T-cell (primary cell): ENCODE data around the gene EIF4E3. TPM values are rescaled to one million over a fixed set of nuclear protein-coding genes. Genes with fewer than 3 reads are reported as not detected.

Experiments used
- ATAC-seq, 4 experiments: fragments of 200-7000 bp in 3 of 4; fragments of 150-1000 bp in 1 of 4; cut with Tn5 transposase; replicated peaks in 1 of 4; 1 replicate in 3 of 4; 2 replicates in 1 of 4; pipeline ENCODE4 v1.10.0; 2021; ENCODE audit warnings: moderate library complexity in 3 of 4, mild to moderate bottlenecking in 2 of 4, moderate number of reproducible peaks in 1 of 4
- CTCF ChIA-PET, 2 donors: fragments of 300-600 bp; sonication (Branson Sonifier 250); formaldehyde crosslinking; loops; one replicate each; lab custom pipeline; 2022; ENCODE audit warnings: antibody characterized with exemption in 2 of 2; lab: Charles Lee
- POLR2A ChIA-PET, 2 donors: fragments of 300-600 bp; sonication (Branson Sonifier 250); formaldehyde crosslinking; loops; one replicate each; lab custom pipeline; 2022; ENCODE audit warnings: antibody characterized with exemption in 2 of 2; lab: Charles Lee
- DNase-seq, 35 experiments: peaks; one replicate each; pipeline versions ENCODE4 v3.0.0 to v3.0.0-alpha.2; 2013 to 2023
- H3K27ac ChIP-seq: one replicate; pipeline ENCODE4 v1.5.1; 2013; ENCODE audit warnings: low read length
- H3K27me3 ChIP-seq, 2 experiments: replicated peaks in 1 of 2; 1 replicate in 1 of 2; 2 replicates in 1 of 2; pipeline versions ENCODE4 v1.6.1 to v1.7.0; 2013; ENCODE audit warnings: low read length in 1 of 2, mixed read lengths in 1 of 2; ENCODE audit not compliant: control insufficient read depth in 2 of 2, insufficient read depth in 2 of 2; ENCODE audit errors: extremely low read depth in 1 of 2
- H3K36me3 ChIP-seq, 2 donors: 1 replicate in 1 of 2; 2 replicates in 1 of 2; pipeline versions ENCODE4 v1.6.1 to v1.7.0; 2013; ENCODE audit warnings: low read length in 1 of 2; ENCODE audit not compliant: control insufficient read depth in 2 of 2, insufficient read depth in 1 of 2; ENCODE audit errors: extremely low read depth in 1 of 2
- H3K4me1 ChIP-seq, 2 experiments: 1 replicate in 1 of 2; 2 replicates in 1 of 2; pipeline versions ENCODE4 v1.6.1 to v1.7.0; 2013; ENCODE audit warnings: low read length in 2 of 2, mixed read lengths in 1 of 2; ENCODE audit not compliant: insufficient read depth in 2 of 2, control insufficient read depth in 1 of 2; ENCODE audit errors: extremely low read depth in 1 of 2
- H3K4me3 ChIP-seq, 2 donors: 1 replicate in 1 of 2; 2 replicates in 1 of 2; pipeline versions ENCODE4 v1.5.1 to v1.7.0; 2013; ENCODE audit warnings: mild to moderate bottlenecking in 2 of 2, low read length in 1 of 2, moderate library complexity in 1 of 2; ENCODE audit not compliant: control insufficient read depth in 1 of 2; ENCODE audit errors: extremely low read depth in 1 of 2
- H3K9me3 ChIP-seq: 2 replicates; pipeline ENCODE4 v1.7.0; 2013
- H3K27ac Mint-ChIP-seq, 2 donors: one replicate each; pipeline ENCODE4 v1.8.0; 2020 to 2021; ENCODE audit warnings: mild to moderate bottlenecking in 2 of 2, mixed read lengths in 2 of 2
- H3K27me3 Mint-ChIP-seq, 2 donors: one replicate each; pipeline ENCODE4 v1.8.0; 2021 to 2022; ENCODE audit warnings: mixed read lengths in 2 of 2
- H3K36me3 Mint-ChIP-seq: one replicate; pipeline ENCODE4 v1.8.0; 2021; ENCODE audit warnings: mixed read lengths
- H3K4me1 Mint-ChIP-seq, 3 donors: one replicate each; pipeline ENCODE4 v1.8.0; 2020 to 2022; ENCODE audit warnings: mixed read lengths in 3 of 3, mild to moderate bottlenecking in 1 of 3
- H3K4me3 Mint-ChIP-seq, 3 donors: one replicate each; pipeline ENCODE4 v1.8.0; 2020 to 2022; ENCODE audit warnings: mild to moderate bottlenecking in 3 of 3, mixed read lengths in 3 of 3, moderate library complexity in 3 of 3
- H3K9me3 Mint-ChIP-seq, 3 donors: one replicate each; pipeline ENCODE4 v1.8.0; 2020 to 2022; ENCODE audit warnings: mixed read lengths in 3 of 3
- WGBS: methylation state at CpG from one replicate; pipeline ENCODE4 v1.1.5; 2013; ENCODE audit warnings: missing lambda C conversion rate; ENCODE audit not compliant: insufficient coverage; 5-methylcytosine and 5-hydroxymethylcytosine counted together
- total RNA-seq, 35 experiments: library from RNA in 6 of 35; stranded (reverse) in 6 of 35; fragments of 120-200 nt in 1 of 35; gene quantifications; one replicate each; pipeline versions ENCODE4 v1.2.1 to v1.2.4 and lab custom pipeline; 2013 to 2026

The EIF4E3 gene
- total RNA-seq, 5 donors from 2014 or later (not counting 1 experiment from before 2014, with no cell fraction given), result 32.3 to 62.5 (median 58.6) TPM

GRCh38 chr3:71684046-71684756 lies 41.0 kb downstream of the EIF4E3 start:
- H3K27ac Mint-ChIP-seq, result peak overlapping the region in 1 of 2 donors; percentile 22
- 100% methylated on average over 2 of the region's 7 CpGs for WGBS
- no peaks in the 10 kb centered on the region for H3K27me3 Mint-ChIP-seq
- ChIA-PET CTCF (interaction anchor here (0.6 to 0.7 kb wide), 4 partner anchors 8 to 926 kb away, joined by 4 to 7 read pairs (median 5); no protein-coding TSS in a partner anchor), POLR2A (interaction anchor here in 1 of 2 donors (0.6 kb wide), 1 partner anchor 55 kb away, joined by 3 read pairs; no protein-coding TSS in a partner anchor)
- Histone ChIP-seq H3K36me3 (peaks cover 0 to 57% of the 10 kb centered on the region in 2 donors), H3K27ac (no peak overlapping the region), H3K9me3 (no peaks in the 10 kb centered on the region), H3K4me3 (no peak overlapping the region), H3K4me1 (no peaks in the 10 kb centered on the region), H3K27me3 (no peaks in the 10 kb centered on the region)
- DNase-seq, result no peak
- no peak for ATAC-seq
- H3K9me3 Mint-ChIP-seq, result no peaks in the 10 kb centered on the region
- H3K4me1 Mint-ChIP-seq, result peaks cover 0 to 34% (median 25%) of the 10 kb centered on the region in 3 donors
- H3K36me3 Mint-ChIP-seq, result peaks cover 53% of the 10 kb centered on the region
- no peak overlapping the region for H3K4me3 Mint-ChIP-seq

DNA sequence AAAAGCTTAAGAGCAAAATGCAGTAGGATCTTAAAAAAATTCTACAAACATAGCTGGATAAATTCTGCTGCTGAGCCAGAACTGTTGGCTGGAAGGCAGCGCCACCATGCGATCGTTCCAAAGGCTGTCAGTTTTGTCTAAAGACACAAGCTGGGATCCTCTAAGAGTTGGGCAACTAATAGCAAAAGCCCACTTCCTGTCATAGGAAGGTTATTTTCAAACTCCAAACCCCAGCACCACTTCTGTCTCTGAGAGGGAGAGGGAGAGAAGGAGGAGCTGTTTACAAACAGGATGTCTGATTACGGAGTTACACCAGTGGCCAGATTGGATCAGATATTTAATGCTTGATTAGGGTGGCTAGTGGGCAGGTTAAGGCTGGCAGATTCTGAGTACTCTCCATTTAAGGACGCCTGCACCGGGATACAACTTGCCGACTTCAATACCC lies 44.0 kb downstream of the EIF4E3 start:
- H3K27ac Mint-ChIP-seq, result peak overlapping the region; percentile 36 to 44
- no CpG with 5 or more reads among the region's 7 CpGs for WGBS
- no peaks in the 10 kb centered on the region for H3K9me3 Mint-ChIP-seq
- Histone ChIP-seq H3K4me1 (no peaks in the 10 kb centered on the region), H3K9me3 (no peaks in the 10 kb centered on the region), H3K27ac (no peak overlapping the region), H3K36me3 (peaks cover 0 to 36% of the 10 kb centered on the region in 2 donors), H3K27me3 (no peaks in the 10 kb centered on the region), H3K4me3 (no peak overlapping the region)
- H3K4me3 Mint-ChIP-seq, result no peak overlapping the region
- CTCF ChIA-PET, result interaction anchor here (0.6 to 1.1 kb wide), 5 partner anchors 95 to 1131 kb away, joined by 3 to 11 read pairs (median 3); no protein-coding TSS in a partner anchor
- DNase-seq (peak in 29 of 35 experiments; percentile 6 to 49 (median 23)), ATAC-seq (peak; percentile 32 to 57 (median 38))
- H3K27me3 Mint-ChIP-seq, result no peaks in the 10 kb centered on the region
- POLR2A ChIA-PET, result interaction anchor here in 1 of 2 donors (0.6 kb wide), 1 partner anchor 43 kb away, joined by 5 read pairs; no protein-coding TSS in a partner anchor
- peaks cover 11 to 24% (median 13%) of the 10 kb centered on the region in 3 donors for H3K4me1 Mint-ChIP-seq
- peaks cover 46% of the 10 kb centered on the region for H3K36me3 Mint-ChIP-seq

DNA sequence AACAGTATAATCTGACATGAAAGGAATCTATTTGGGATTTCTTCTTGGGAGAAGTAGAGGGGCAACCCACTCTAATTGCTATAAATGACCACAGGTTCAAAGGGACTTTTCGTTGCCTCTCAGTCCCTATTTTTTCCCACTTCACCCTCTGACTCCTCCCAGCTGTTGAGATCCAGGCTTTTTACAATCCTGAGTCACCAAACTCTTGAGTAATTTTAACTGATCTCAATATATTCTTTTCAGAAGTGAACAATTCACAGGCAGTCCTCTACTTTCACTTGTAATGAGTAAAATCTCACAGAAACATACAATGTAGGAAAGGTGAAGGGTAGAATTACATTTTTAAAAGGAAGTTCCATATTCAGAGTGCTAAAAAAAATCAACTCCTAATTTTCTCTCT lies 44.6 kb downstream of the EIF4E3 start:
- no peak overlapping the region for H3K27ac ChIP-seq
- Mint-ChIP-seq H3K27me3 (no peaks in the 10 kb centered on the region), H3K27ac (no peak overlapping the region), H3K4me3 (no peak overlapping the region), H3K9me3 (no peaks in the 10 kb centered on the region), H3K36me3 (peaks cover 50% of the 10 kb centered on the region), H3K4me1 (peaks cover 11 to 19% (median 13%) of the 10 kb centered on the region in 3 donors)
- no peaks in the 10 kb centered on the region for H3K9me3 ChIP-seq
- DNase-seq (no peak), ATAC-seq (no peak)
- H3K4me3 ChIP-seq, result no peak overlapping the region
- H3K36me3 ChIP-seq, result peaks cover 0 to 36% of the 10 kb centered on the region in 2 donors
- CTCF ChIA-PET, result interaction anchor here in 1 of 2 donors (1.1 kb wide), 1 partner anchor 1128 kb away, joined by 3 read pairs; no protein-coding TSS in a partner anchor
- WGBS, result no CpG with 5 or more reads among the region's 1 CpG
- POLR2A ChIA-PET, result interaction anchor here in 1 of 2 donors (0.6 kb wide), 1 partner anchor 43 kb away, joined by 5 read pairs; no protein-coding TSS in a partner anchor
- H3K27me3 ChIP-seq, result no peaks in the 10 kb centered on the region
- no peaks in the 10 kb centered on the region for H3K4me1 ChIP-seq

DNA sequence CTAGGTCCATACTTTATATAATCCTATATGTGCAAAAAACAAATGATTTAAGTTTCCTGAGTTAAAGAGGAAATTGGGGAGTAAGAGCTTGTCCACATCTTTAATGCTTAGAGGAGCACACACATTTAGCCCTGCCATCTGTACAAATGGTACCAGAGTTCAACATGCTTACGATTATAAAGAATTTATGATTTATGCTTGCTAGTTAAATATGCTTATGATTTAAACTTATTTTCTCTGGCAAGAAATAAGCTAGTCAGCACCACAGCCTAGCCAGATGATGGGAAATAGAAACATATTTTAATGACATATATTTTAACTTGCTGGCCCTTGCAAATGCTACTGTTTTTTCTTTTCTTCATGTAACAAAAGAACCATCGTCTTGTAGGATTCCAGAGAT lies 48.3 kb downstream of the EIF4E3 start:
- Mint-ChIP-seq H3K4me3 (no peak overlapping the region), H3K4me1 (peaks cover 15 to 20% (median 18%) of the 10 kb centered on the region in 3 donors), H3K27ac (no peak overlapping the region), H3K27me3 (no peaks in the 10 kb centered on the region), H3K36me3 (peaks cover 43% of the 10 kb centered on the region), H3K9me3 (no peaks in the 10 kb centered on the region)
- no peak overlapping the region for H3K4me3 ChIP-seq
- ATAC-seq, result no peak
- no peak overlapping the region for H3K27ac ChIP-seq
- ChIA-PET POLR2A (interaction anchor here in 1 of 2 donors (0.6 kb wide), 1 partner anchor 570 kb away, joined by 12 read pairs; no protein-coding TSS in a partner anchor), CTCF (no interaction called here)
- 100% methylated on average over 1 of the region's 2 CpGs for WGBS
- H3K9me3 ChIP-seq, result no peaks in the 10 kb centered on the region
- no peaks in the 10 kb centered on the region for H3K4me1 ChIP-seq
- no peaks in the 10 kb centered on the region for H3K27me3 ChIP-seq
- no peak for DNase-seq
- H3K36me3 ChIP-seq, result peaks cover 0 to 14% of the 10 kb centered on the region in 2 donors

GRCh38 chr3:71673486-71673885 lies 51.7 kb downstream of the EIF4E3 start:
- Mint-ChIP-seq H3K4me1 (peaks cover 7 to 16% (median 10%) of the 10 kb centered on the region in 3 donors), H3K4me3 (no peak overlapping the region), H3K27ac (no peak overlapping the region), H3K9me3 (peaks cover 0 to 3% (median 0%) of the 10 kb centered on the region in 3 donors), H3K36me3 (peaks cover 46% of the 10 kb centered on the region), H3K27me3 (no peaks in the 10 kb centered on the region)
- no CpG with 5 or more reads among the region's 1 CpG for WGBS
- DNase-seq, result no peak
- Histone ChIP-seq H3K4me1 (no peaks in the 10 kb centered on the region), H3K4me3 (no peak overlapping the region), H3K9me3 (no peaks in the 10 kb centered on the region), H3K27me3 (no peaks in the 10 kb centered on the region), H3K36me3 (peaks cover 0 to 10% of the 10 kb centered on the region in 2 donors), H3K27ac (no peak overlapping the region)
- ChIA-PET POLR2A (no interaction called here), CTCF (interaction anchor here in 1 of 2 donors (0.9 kb wide), 1 partner anchor 16 kb away, joined by 3 read pairs; no protein-coding TSS in a partner anchor)
- ATAC-seq, result no peak

GRCh38 chr3:71672807-71673206 lies 52.4 kb downstream of the EIF4E3 start:
- ATAC-seq (no peak), DNase-seq (no peak)
- H3K4me3 ChIP-seq, result no peak overlapping the region
- Mint-ChIP-seq H3K36me3 (peaks cover 45% of the 10 kb centered on the region), H3K27ac (no peak overlapping the region), H3K27me3 (no peaks in the 10 kb centered on the region), H3K4me3 (no peak overlapping the region), H3K9me3 (peaks cover 0 to 3% (median 0%) of the 10 kb centered on the region in 3 donors), H3K4me1 (peaks cover 7 to 18% (median 11%) of the 10 kb centered on the region in 3 donors)
- CTCF ChIA-PET, result interaction anchor here in 1 of 2 donors (0.9 kb wide), 1 partner anchor 15 kb away, joined by 3 read pairs; no protein-coding TSS in a partner anchor
- H3K27me3 ChIP-seq, result no peaks in the 10 kb centered on the region
- H3K9me3 ChIP-seq, result no peaks in the 10 kb centered on the region
- POLR2A ChIA-PET, result no interaction called here
- H3K36me3 ChIP-seq, result peaks cover 0 to 10% of the 10 kb centered on the region in 2 donors
- no peak overlapping the region for H3K27ac ChIP-seq
- 100% methylated on average over 2 of the region's 6 CpGs for WGBS
- H3K4me1 ChIP-seq, result no peaks in the 10 kb centered on the region
